GM12872 (cell line): ENCODE results near the gene KLHL8.

Experiments used
- CTCF ChIP-seq: IDR thresholded peaks from 3 replicates; pipeline ENCODE4 v1.5.1; 2011; ENCODE audit warnings: low read depth, mild to moderate bottlenecking, low read length, moderate library complexity; ENCODE audit not compliant: insufficient read depth

The KLHL8 gene

DNA sequence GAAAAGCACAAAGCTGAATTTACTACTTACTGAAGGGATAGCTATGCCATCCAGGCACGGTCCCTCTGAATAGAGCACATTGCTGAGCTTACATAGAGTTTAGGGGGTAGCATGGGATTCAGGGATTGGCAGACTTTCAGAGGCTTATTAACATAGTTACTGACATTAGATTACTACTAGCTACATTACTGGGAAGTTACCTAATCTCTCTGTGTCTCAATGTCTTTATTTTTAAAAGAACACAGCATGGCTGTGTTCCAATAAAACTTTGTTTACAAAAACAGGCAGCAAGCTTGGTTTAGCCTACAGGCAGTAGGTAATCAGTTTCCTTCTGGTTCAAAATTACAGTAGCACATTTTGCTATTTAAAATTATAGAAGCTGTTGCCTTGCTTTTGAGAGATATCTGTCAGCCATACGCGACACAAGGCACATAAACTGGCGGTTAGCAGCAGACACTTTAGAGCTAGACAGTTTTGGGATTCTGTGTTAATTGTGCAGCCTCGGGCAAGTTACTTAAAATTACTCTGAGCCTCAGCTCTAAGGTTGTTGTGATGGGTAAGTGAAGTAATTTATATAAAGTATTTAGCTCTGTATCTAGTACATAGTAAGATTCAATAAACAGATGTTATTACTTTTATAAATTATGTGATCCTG, 6.9 kb downstream of the KLHL8 start:
- TF ChIP-seq CTCF: no peak

DNA sequence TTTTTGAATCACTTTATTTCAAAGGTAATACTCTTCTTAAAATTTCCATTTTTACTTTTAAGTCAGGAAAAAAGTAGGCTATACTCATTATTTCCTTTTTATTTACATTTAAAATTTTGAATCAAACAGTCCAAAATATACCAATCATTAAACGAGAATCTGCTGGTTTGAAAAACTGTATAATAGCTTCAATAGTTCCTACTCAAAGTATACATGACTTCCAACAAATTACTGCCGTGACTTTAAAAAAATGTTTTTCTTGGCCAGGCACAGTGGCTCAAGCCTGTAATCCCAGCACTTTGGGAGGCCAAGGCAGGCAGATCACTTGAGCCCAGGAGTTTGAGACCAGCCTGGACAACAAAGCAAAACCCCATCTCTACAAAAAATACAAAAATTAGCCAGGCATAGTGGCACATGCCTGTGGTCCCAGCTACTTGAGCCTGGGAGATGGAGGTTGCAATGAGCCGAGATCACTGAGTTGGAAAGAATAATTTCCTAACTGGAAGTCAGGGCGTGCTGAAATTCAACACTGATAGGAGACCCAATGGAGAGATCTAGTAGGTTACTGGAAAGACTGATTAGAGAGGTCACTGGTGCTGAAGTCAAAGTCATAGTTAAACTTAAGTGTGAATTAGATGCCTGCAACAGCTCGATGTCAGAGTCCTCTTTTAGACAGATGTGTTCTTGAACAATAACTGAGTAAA, 9.0 kb downstream of the KLHL8 start:
- no peak for TF ChIP-seq CTCF

GRCh38 chr4:87209696-87210095, 10.7 kb downstream of the KLHL8 start:
- TF ChIP-seq CTCF: no peak

GRCh38 chr4:87209182-87209581, 11.2 kb downstream of the KLHL8 start:
- TF ChIP-seq CTCF: no peak

DNA sequence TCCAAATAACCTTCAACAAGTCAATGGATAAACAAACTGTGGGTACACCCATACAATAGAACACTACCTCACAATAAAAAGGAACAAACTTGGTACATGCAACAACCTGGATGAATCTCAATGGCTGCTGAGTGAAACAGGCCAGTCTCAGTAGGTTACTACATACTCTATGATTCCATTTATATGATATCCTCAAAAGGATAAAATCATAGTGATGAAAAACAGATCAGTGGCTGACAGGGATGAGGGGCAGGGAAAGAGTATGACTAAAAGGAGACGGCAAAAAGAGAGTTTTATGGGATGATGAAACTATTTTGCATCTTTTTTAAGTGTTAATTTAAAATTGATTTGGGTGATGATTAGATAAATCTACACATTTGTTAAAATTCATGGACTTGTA, 15.9 kb downstream of the KLHL8 start:
- TF ChIP-seq CTCF: no peak

GRCh38 chr4:87196927-87197326, 23.5 kb downstream of the KLHL8 start:
- no peak for TF ChIP-seq CTCF

DNA sequence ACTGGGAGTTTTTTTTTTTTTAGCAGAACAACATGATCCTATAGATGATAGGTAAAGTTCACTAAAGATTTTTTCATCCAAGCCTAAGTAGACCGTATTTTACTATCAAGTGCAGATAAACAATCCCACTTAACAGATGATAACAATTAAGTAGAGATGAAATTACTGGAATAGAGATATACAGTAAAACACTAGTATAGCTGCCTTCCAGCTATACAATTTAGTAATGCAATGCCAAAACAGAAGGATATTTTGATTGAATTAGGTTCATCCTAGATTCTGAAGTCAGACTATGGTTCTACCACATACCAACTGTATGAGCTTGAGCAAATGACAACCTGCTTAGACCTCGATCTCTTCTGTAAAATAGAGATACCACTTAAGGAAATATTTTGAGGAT, 24.3 kb downstream of the KLHL8 start:
- no peak for TF ChIP-seq CTCF
